ENCODE data around the gene SNX19.
"Not testable (repeated sequence)": the region's sequence is repeated elsewhere in the genome, so short reads cannot be mapped to it uniquely, and the experiment has no call there.

The SNX19 gene

DNA sequence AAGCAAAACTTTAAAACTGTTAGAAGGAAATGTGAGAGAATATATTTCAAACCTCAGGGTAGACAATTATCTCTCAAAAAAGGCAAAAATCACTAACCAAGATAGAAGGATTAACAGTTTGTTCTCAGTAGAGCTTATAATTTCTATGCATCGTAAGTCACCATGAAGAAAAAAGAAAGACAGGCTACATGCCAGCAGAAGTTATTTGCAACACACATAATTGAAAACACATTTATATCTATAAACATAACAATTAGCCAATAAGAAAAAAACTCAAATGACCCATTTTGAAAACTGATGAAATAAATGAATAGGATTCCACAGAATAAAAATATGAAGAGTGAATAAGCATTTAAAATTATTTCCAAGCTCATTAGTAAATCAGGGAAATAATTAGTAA lies 24.4 kb upstream of the SNX19 start:
- H3K4me3 ChIP-seq (ENCODE audit: low read depth, low read length) = no peak overlapping the region
- TF ChIP-seq, protein P1, sequence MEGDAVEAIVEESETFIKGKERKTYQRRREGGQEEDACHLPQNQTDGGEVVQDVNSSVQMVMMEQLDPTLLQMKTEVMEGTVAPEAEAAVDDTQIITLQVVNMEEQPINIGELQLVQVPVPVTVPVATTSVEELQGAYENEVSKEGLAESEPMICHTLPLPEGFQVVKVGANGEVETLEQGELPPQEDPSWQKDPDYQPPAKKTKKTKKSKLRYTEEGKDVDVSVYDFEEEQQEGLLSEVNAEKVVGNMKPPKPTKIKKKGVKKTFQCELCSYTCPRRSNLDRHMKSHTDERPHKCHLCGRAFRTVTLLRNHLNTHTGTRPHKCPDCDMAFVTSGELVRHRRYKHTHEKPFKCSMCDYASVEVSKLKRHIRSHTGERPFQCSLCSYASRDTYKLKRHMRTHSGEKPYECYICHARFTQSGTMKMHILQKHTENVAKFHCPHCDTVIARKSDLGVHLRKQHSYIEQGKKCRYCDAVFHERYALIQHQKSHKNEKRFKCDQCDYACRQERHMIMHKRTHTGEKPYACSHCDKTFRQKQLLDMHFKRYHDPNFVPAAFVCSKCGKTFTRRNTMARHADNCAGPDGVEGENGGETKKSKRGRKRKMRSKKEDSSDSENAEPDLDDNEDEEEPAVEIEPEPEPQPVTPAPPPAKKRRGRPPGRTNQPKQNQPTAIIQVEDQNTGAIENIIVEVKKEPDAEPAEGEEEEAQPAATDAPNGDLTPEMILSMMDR (IDR thresholded peaks at IDR 0.05; ENCODE audit: borderline replicate concordance, insufficient read depth, low read depth, low read length) = no peak

DNA sequence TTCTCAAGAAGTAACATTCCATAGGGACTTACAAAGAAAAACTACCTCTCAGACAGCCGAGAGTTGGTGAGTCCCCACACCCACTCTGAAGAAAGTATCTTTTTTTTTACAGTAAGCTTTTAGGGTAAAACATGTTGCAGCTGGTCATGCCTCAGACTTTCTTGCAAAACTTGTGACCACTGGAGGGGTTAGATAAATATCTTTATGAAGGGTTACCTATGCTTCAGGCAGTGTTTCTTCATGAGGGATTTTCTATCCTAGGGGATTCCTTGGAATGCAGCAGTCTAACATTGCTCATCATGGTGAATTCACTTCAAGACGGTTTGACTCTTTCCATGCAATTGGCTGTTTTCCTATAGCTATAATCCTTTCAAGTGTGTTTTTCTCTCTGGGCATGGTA lies 20.8 kb upstream of the SNX19 start:
- H3K4me3 ChIP-seq (ENCODE audit: low read depth, low read length) = no peak overlapping the region
- TF ChIP-seq, protein P1 (IDR thresholded peaks at IDR 0.05; ENCODE audit: borderline replicate concordance, insufficient read depth, low read depth, low read length) = no peak

GRCh38 chr11:130932086-130932712 lies 15.9 kb upstream of the SNX19 start:
- TF ChIP-seq, protein P1 (IDR thresholded peaks at IDR 0.05; ENCODE audit: borderline replicate concordance, insufficient read depth, low read depth, low read length) = no peak
- no peak overlapping the region for H3K4me3 ChIP-seq (ENCODE audit: low read depth, low read length)

DNA sequence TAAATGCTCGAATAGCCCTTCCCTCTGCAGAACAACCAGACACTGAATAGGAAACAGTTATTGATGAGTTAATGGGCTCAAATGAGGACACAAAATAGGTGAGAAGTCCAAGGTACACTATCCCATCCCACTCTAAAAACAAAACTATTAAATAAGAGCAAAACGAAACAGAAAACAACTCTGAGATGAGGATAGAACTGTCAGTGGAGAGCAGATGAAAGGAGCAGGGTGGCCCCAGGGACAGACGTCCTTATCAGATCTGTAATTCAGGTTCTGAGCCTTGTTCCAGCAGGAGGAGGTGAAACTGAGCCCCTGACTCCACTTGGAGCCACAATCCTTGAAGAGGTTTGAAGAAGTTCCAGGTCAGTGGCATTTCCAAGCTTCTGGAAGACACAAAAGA lies 8.5 kb upstream of the SNX19 start:
- H3K4me3 ChIP-seq (ENCODE audit: low read depth, low read length) = no peak overlapping the region
- TF ChIP-seq, protein P1 (IDR thresholded peaks at IDR 0.05; ENCODE audit: borderline replicate concordance, insufficient read depth, low read depth, low read length) = no peak

GRCh38 chr11:130920612-130921011 lies 4.3 kb upstream of the SNX19 start:
- not testable (repeated sequence) for H3K4me3 ChIP-seq (ENCODE audit: low read depth, low read length)

- H3K4me3 ChIP-seq (ENCODE audit: low read depth, low read length) = no peak overlapping the region
- TF ChIP-seq, protein P1 (IDR thresholded peaks at IDR 0.05; ENCODE audit: borderline replicate concordance, insufficient read depth, low read depth, low read length) = no peak
These were observed 1.8 kb upstream of the SNX19 start for GRCh38 chr11:130918081-130918480.

- TF ChIP-seq, protein P1 (IDR thresholded peaks at IDR 0.05; ENCODE audit: borderline replicate concordance, insufficient read depth, low read depth, low read length) = no peak
- peak overlapping the region; percentile 47 for H3K4me3 ChIP-seq (ENCODE audit: low read depth, low read length)
These were observed 631 bp upstream of the SNX19 start for GRCh38 chr11:130916910-130917309.

All from GM12875 (cell line).